HEK293 (cell line): ENCODE data around the gene NEK2.

ENCODE experiments used
- CTCF ChIP-seq: fragments of 450-650 bp; formaldehyde crosslinking; IDR thresholded peaks from 2 replicates; pipeline ENCODE4 v1.5.1; 2016; ENCODE audit warnings: missing biosample characterization, missing genetic modification characterization
- YY2 ChIP-seq: fragments of 450-650 bp; formaldehyde crosslinking; IDR thresholded peaks from 2 replicates; pipeline ENCODE4 v1.5.1; 2016; ENCODE audit warnings: missing biosample characterization, missing genetic modification characterization
- ZNF174 ChIP-seq: fragments of 450-650 bp; formaldehyde crosslinking; IDR thresholded peaks from 2 replicates; pipeline ENCODE4 v1.5.0; 2017; ENCODE audit warnings: missing biosample characterization, mild to moderate bottlenecking, missing genetic modification characterization
- ZNF248 ChIP-seq: fragments of 450-650 bp; formaldehyde crosslinking; IDR thresholded peaks from 2 replicates; pipeline ENCODE4 v1.5.1; 2017; ENCODE audit warnings: missing biosample characterization, missing genetic modification characterization
- ZNF274 ChIP-seq, 2 experiments: fragments of 200-500 bp in 1 of 2; fragments of 450-650 bp in 1 of 2; sonication (Bioruptor generic) in 1 of 2; formaldehyde crosslinking in 1 of 2; IDR thresholded peaks; 2 replicates each; pipeline versions ENCODE4 v1.5.1 to v1.6.1; 2014 to 2016; ENCODE audit warnings: borderline replicate concordance in 1 of 2, inconsistent platforms in 1 of 2, low read length in 1 of 2, missing biosample characterization in 1 of 2, missing genetic modification characterization in 1 of 2

GRCh38 chr1:211612786-211613107, 62.7 kb downstream of the NEK2 start:
- no peak for TF ChIP-seq CTCF (tag by site-specific recombination)
- TF ChIP-seq YY2 (tag by site-specific recombination), result no peak
- TF ChIP-seq ZNF174 (tag by site-specific recombination), result no peak
- TF ChIP-seq ZNF274 (IDR thresholded peaks at IDR 0.05; ENCODE audit: low read length), result no peak
- TF ChIP-seq ZNF274 (tag by site-specific recombination; IDR thresholded peaks at IDR 0.05; ENCODE audit: borderline replicate concordance), result no peak
- no peak for TF ChIP-seq ZNF248 (tag by site-specific recombination)
